HPDE6-E6E7 (cell line): ENCODE data around the gene NRXN3.

Experiments used
- DNase-seq: peaks from one replicate; pipeline ENCODE4 v3.0.0; 2011; ENCODE audit warnings: missing footprints; ENCODE audit errors: extremely low spot score

The NRXN3 gene

DNA sequence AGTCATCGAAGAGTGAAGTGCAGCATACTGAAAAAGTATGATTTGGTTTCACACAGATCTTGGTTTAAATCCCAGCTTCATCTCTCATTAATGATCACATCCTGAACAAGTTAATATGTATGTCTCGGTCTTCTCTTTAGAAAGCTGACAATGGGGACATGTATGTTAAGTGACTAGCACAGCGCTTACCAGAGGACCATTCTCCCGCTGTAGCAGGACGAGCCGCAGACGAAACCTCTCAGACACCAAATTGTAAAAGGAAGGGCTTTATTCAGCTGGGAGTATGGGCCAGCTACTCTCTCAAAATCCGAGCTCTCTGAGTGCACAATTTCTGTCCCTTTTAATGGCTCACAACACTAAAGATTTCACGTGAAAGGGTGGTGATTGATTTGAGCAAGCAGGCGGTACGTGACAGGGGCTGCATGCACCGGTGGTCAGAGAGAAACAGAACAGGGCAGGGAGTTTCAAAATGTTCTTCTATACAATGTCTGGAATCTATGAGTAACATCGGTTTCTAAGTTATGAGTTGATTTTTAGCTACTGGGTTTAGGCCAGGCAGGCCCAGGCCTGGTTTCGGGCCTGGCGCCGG is 1358.7 kb downstream of the NRXN3 start:
- no peak for DNase-seq

- DNase-seq = no peak
Observed at GRCh38 chr14:79530555-79530954, 1360.4 kb downstream of the NRXN3 start.

- no peak for DNase-seq
Observed at GRCh38 chr14:79534703-79535353, 1364.7 kb downstream of the NRXN3 start.

DNA sequence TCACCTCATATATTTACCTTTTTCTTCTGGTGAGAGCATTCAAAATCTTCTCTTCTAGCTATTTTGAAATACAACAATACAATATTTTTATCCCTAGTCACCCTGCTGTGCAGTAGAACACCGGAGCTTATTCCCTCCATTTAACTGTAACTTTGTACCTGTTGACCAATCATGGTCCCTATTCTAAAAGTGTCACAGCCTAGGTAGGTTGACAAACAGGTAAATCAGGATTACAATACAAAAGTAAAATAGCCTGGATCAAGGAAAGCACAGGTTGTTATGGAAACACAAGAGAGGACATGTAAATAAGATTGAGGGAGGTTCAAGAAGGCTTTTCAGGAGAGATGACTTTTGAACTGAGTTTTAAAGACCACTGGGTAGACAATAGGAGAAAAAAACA is 1370.2 kb downstream of the NRXN3 start:
- DNase-seq = no peak

- no peak for DNase-seq
Observed at GRCh38 chr14:79542121-79542520, 1371.9 kb downstream of the NRXN3 start.

GRCh38 chr14:79543348-79543747 is 1373.2 kb downstream of the NRXN3 start:
- DNase-seq = no peak

GRCh38 chr14:79543967-79544697 is 1374.0 kb downstream of the NRXN3 start:
- DNase-seq = peak; percentile 2

GRCh38 chr14:79544698-79545070 is 1374.5 kb downstream of the NRXN3 start:
- DNase-seq = no peak

- no peak for DNase-seq
Observed at GRCh38 chr14:79548836-79549235, 1378.7 kb downstream of the NRXN3 start.

DNA sequence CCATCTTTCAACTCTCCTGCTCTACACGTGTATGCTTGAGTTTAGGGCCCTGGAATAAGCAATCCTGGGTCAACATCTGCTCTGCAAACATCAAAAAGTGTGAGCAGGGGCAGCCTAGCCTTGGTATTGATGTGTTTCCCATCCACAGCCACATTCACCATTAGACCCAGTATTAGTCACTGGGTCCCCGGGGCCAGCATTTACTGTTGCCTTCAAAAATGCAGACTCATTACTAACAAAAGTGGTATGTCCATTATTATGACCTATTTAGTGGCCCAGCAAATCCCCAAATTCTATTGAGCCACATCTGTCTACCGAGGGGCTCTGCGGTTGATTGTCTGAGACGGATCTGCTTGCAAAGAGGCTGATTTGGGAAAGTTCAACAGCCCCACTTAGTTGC is 1379.3 kb downstream of the NRXN3 start:
- DNase-seq = no peak

GRCh38 chr14:79551523-79551922 is 1381.3 kb downstream of the NRXN3 start:
- no peak for DNase-seq

DNA sequence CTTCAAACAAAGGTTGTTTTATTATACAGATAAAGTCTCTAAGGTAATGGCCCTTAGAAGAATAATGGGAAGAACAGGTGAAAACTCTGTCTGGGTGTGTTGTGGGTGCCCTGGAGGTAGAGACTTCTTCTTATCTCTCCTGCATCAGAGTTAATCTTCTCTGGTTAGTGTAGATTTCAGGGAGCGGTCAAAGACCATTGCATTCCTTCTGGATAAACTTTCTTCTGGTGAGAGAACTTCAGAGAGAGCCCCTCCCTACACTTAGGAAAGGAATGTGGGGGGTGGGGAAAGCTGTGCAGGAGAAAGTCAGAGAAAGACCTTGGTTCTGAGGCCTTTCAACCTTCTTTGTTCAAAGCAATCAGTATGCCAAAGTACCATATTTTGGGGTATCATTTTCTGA is 1382.6 kb downstream of the NRXN3 start:
- no peak for DNase-seq

DNA sequence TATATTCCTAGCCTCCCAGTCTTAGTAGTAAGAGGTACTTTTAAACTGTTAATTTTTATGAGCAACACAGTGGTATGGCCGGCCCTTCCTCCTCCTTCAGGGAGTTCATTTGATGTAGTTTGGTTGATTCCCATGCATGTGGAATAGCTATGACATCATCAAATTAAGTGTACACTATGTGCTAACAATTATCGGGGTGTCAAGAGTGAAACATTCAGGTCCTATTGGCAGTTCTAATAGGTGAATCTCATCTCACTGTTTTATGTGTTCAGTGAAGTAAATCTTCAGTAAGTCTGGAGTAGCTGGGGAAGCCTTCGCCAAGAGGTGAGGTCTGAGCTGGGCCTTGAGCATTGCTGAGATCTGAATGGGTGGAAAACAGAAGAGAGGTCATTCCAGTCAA is 1384.6 kb downstream of the NRXN3 start:
- no peak for DNase-seq

DNA sequence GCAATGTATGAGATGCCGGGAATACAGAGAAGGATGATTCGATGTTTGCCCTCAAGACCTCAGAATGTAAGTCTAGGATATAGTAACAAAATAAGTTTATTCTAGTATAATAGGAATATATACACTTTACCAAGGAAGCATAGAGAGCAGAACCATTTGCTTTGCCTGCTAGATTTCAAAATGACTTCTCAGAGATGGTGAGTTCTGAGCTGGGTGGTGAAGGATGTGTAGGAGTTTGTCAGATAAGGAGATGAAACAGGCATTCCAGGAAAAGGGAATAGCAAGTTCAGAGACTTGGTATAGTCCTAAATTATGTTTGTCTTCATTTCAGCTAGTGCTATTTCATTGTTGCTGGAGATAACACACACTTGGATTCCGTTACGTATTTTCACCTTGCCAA is 1385.3 kb downstream of the NRXN3 start:
- DNase-seq = no peak

- DNase-seq = no peak
Observed at GRCh38 chr14:79557309-79557708, 1387.1 kb downstream of the NRXN3 start.

DNA sequence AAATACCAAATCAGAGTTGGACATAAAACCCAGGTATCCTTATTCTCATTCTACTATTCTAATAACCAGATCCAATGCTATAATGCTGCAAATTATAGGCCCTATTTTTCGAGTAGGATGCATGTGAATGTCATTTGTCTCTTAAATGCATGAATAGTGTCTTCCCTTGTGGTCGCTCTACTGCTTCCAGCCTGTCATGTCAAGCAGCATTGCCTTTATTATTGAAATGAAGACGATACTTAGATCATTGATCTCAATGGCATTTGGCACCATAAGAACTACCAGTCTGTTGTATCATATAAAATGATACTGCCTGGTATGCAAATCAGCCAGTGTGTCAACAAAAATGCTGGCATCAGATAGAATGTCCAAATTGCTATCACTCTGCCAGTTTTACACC is 1392.0 kb downstream of the NRXN3 start:
- no peak for DNase-seq

GRCh38 chr14:79564371-79564770 is 1394.2 kb downstream of the NRXN3 start:
- DNase-seq = no peak

DNA sequence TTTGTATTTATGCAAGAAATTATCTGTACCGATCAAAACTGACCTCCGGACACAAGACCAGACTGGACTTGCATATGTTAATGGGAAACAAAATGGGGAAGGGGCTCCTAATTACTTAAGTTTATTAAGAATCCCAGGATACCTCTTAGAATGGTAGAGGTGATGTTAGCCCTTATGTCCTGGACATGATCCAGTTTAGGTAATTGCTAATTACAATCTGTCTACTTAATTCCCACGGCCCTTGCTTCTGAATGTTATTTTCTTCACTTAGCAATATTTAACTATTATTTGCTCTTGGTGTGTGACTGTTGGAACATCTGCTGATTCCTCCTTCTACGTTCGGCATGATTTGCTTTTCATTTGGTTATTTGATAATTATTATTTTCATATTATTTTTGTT is 1397.1 kb downstream of the NRXN3 start:
- DNase-seq = no peak

- no peak for DNase-seq
Observed at GRCh38 chr14:79568594-79568993, 1398.4 kb downstream of the NRXN3 start.

DNA sequence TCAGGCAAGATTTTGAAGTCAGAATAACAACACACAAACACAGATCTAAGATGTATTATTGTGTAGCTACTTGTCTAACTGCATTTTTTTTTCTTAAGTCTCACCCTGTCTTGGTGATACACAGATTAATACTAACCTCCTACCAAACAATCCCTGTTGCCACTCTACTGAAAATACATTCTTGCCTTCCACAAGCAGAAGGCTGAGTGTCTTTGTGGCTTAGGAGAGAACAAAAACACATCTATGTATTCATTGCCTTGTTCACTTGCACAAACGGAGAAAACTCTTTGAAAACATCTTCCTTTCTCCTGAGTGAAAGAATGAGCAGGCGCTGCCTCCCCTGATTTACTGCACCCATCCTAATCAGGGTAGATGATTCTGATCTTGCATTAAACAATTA is 1398.9 kb downstream of the NRXN3 start:
- DNase-seq = no peak

GRCh38 chr14:79570648-79571047 is 1400.5 kb downstream of the NRXN3 start:
- DNase-seq = no peak

- no peak for DNase-seq
Observed at GRCh38 chr14:79571366-79571765, 1401.2 kb downstream of the NRXN3 start.

DNA sequence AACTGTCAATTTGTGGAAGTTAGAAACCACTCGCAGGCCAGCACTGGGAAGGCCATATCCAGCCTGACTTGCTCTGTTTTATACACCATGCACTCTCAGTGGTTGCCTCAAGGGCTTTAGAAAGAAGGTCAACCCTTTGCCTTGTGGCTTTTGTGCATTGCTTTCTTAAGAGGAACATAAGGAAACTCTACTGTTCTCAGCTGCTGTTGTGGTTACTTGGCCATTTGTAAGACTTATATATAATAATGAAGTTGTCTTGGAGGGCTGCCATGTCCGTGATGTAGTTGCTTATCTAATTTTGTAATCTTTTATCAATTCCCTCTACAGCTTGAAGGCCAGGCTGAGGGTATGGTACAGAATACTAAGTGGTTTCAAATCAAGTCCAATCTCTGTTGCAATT is 1403.3 kb downstream of the NRXN3 start:
- no peak for DNase-seq
